HepG2 (cell line): Measurements from ENCODE around the gene RNU4-1. TPM values are rescaled to one million over a fixed set of nuclear protein-coding genes. Genes with fewer than 3 reads are reported as not detected.
A peak's percentile ranks its signal among the peaks of the same experiment; 100 is the strongest.

Experiments used
- ATF2 ChIP-seq: sonication (generic); formaldehyde crosslinking; IDR thresholded peaks from 2 replicates; pipeline ENCODE4 v1.4.0; 2020; ENCODE audit warnings: missing genetic modification reagents
- BRCA1 ChIP-seq: sonication (generic); formaldehyde crosslinking; IDR thresholded peaks from 2 replicates; pipeline ENCODE4 v1.4.0; 2020; ENCODE audit warnings: missing genetic modification reagents
- CEBPB ChIP-seq: IDR thresholded peaks from 2 replicates; pipeline ENCODE4 v1.6.1; 2011; ENCODE audit warnings: low read depth, low read length, improper control_type of control experiment, borderline replicate concordance
- CEBPG ChIP-seq: IDR thresholded peaks from 2 replicates; pipeline ENCODE4 v1.6.1; 2016
- CREM ChIP-seq, 2 experiments: sonication (generic) in 1 of 2; formaldehyde crosslinking in 1 of 2; IDR thresholded peaks; 2 replicates each; pipeline versions ENCODE4 v1.4.0 to v1.6.1; 2016 to 2020; ENCODE audit warnings: antibody characterized with exemption in 1 of 2, mild to moderate bottlenecking in 1 of 2, missing genetic modification reagents in 1 of 2
- GMEB2 ChIP-seq: IDR thresholded peaks from 2 replicates; pipeline ENCODE4 v1.6.1; 2016; ENCODE audit warnings: missing biosample characterization, missing genetic modification reagents, low read depth
- IKZF4 ChIP-seq: sonication (generic); formaldehyde crosslinking; IDR thresholded peaks from 2 replicates; pipeline ENCODE4 v1.5.1; 2020; ENCODE audit warnings: borderline replicate concordance, mild to moderate bottlenecking, low read depth, missing genetic modification reagents; ENCODE audit errors: not compliant biosample characterization
- ISL2 ChIP-seq: sonication (generic); formaldehyde crosslinking; IDR thresholded peaks from 2 replicates; pipeline ENCODE4 v1.5.0; 2020; ENCODE audit warnings: missing genetic modification reagents
- MXD4 ChIP-seq: IDR thresholded peaks from 2 replicates; pipeline ENCODE4 v1.6.1; 2016; ENCODE audit warnings: mild to moderate bottlenecking, missing biosample characterization, missing genetic modification reagents
- NCOA2 ChIP-seq: sonication (generic); formaldehyde crosslinking; IDR thresholded peaks from 2 replicates; pipeline ENCODE4 v1.8.0; 2022; ENCODE audit warnings: inconsistent platforms
- PLSCR1 ChIP-seq: sonication (generic); formaldehyde crosslinking; IDR thresholded peaks from 2 replicates; pipeline ENCODE4 v1.5.0; 2020; ENCODE audit warnings: missing genetic modification reagents, mild to moderate bottlenecking, borderline replicate concordance
- POLR2G ChIP-seq: fragments of 200-400 bp; formaldehyde crosslinking; IDR thresholded peaks from 2 replicates; pipeline ENCODE4 v1.6.1; 2018; ENCODE audit warnings: mild to moderate bottlenecking, low read depth, low read length, moderate library complexity
- RXRB ChIP-seq: IDR thresholded peaks from 2 replicates; pipeline ENCODE4 v1.6.1; 2016; ENCODE audit warnings: borderline replicate concordance, missing genetic modification reagents, missing compliant biosample characterization
- SMYD3 ChIP-seq: sonication (generic); formaldehyde crosslinking; IDR thresholded peaks from 2 replicates; pipeline ENCODE4 v1.8.1; 2023; ENCODE audit warnings: mild to moderate bottlenecking, missing genetic modification reagents
- SRY ChIP-seq: sonication (generic); formaldehyde crosslinking; IDR thresholded peaks from 2 replicates; pipeline ENCODE4 v1.8.0; 2022; ENCODE audit warnings: mild to moderate bottlenecking, missing genetic modification reagents
- UBTF ChIP-seq: sonication (generic); formaldehyde crosslinking; IDR thresholded peaks from 2 replicates; pipeline ENCODE4 v1.4.0; 2020; ENCODE audit warnings: mild to moderate bottlenecking, missing genetic modification reagents
- ZBTB21 ChIP-seq: sonication (generic); formaldehyde crosslinking; IDR thresholded peaks from 2 replicates; pipeline ENCODE4 v1.4.0; 2020; ENCODE audit warnings: missing genetic modification reagents
- ZKSCAN1 ChIP-seq: fragments of 150-350 bp; IDR thresholded peaks from 2 replicates; pipeline ENCODE4 v1.6.1; 2014; ENCODE audit warnings: low read length
- ZMYM3 ChIP-seq: sonication (generic); formaldehyde crosslinking; IDR thresholded peaks from 2 replicates; pipeline ENCODE4 v1.5.1; 2020; ENCODE audit warnings: mild to moderate bottlenecking, missing genetic modification reagents
- ZNF460 ChIP-seq: sonication (generic); formaldehyde crosslinking; IDR thresholded peaks from 2 replicates; pipeline ENCODE4 v1.5.1; 2020; ENCODE audit warnings: missing genetic modification reagents, mild to moderate bottlenecking, borderline replicate concordance
- ZSCAN9 ChIP-seq: IDR thresholded peaks from 2 replicates; pipeline ENCODE4 v1.6.1; 2016; ENCODE audit warnings: borderline replicate concordance
- polyA plus RNA-seq, 8 experiments: library from polyadenylated mRNA; depleted of rRNA in 3 of 8; stranded (reverse) in 7 of 8; unstranded in 1 of 8; fragments of >200 nt; fragmentation: Illumina TruSeq in 4 of 8; extraction: Trizol in 4 of 8; gene quantifications; 2 replicates each; pipeline versions ENCODE4 v1.2.1 to v1.2.3, GENCODE V29; 2011 to 2016; ENCODE audit warnings: low read depth in 4 of 8, missing spikeins in 1 of 8, mixed read lengths in 1 of 8; ENCODE audit not compliant: insufficient read depth in 1 of 8
- total RNA-seq, 5 experiments: library from RNA; depleted of rRNA; stranded (reverse); fragments of >200 nt; fragmentation: Illumina TruSeq; extraction: Trizol; gene quantifications; 2 replicates each; pipeline ENCODE4 v1.2.3, GENCODE V29; 2016; ENCODE audit warnings: low read depth in 1 of 5
- TF ChIP-seq, protein P1 (sequence below), 2 experiments: fragments of 450-650 bp in 1 of 2; sonication (generic) in 1 of 2; formaldehyde crosslinking; IDR thresholded peaks; 2 replicates each; pipeline versions ENCODE4 v1.5.0 to v1.8.0; 2020 to 2022; ENCODE audit warnings: mild to moderate bottlenecking in 1 of 2, missing genetic modification reagents in 1 of 2

Gene RNU4-1
- total and polyA plus RNA-seq, 2 of the 13 experiments (the other 11 are each of a cell fraction or from before 2014, with no cell fraction given): 7,407 TPM; not detected in 1

DNA sequence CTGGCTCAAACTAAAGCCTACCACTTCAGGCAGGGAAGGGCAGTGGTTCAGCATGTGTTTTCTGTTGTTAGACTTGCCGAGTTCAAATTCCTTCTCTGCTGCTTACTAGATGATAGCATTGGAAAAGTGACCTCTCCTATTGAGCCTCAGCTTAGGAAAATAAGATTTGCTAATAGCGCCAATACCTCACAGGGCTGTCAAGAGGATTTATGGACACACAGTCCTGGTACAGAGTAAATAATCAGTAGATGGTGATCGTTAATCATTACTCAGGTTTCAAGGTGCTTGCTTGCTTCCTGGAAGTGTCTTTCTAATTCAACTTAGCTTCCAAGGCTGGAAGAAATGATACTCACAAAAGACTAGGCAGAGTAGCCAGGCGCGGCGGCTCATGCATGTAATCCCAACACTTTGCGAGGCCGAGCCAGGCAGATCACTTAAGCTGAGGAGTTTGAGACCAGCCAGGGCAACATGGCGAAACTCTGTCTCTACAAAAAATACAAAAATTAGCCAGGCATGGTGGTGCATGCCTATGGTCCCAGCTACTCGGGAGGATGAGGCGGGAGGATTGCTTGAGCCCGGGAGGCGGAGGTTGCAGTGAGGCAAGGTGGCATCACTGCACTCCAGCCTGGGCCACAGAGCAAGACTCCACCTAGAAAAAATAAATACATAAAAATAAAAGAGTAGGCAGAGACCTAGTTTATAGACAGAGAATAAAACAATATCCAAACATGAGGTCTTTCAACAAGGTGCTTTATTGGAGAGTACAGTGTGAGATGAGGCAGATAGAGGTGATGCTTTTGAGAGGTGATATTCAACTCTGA is 28.6 kb upstream of the RNU4-1 start (continued):
- TF ChIP-seq PLSCR1 (CRISPR knock-in tag) (no peak), IKZF4 (CRISPR knock-in tag) (no peak), MXD4 (CRISPR knock-in tag) (0 out of 2 replicates have a peak, but pooled peaks have one; percentile 24), SMYD3 (no peak), ZSCAN9 (CRISPR knock-in tag) (peak; percentile 57; the same call in 1 of the 2 replicates), UBTF (CRISPR knock-in tag) (peak; percentile 43; the same call in 1 of the 2 replicates), ZMYM3 (no peak; the same call in 1 of the 2 replicates), ZKSCAN1 (no peak), ISL2 (CRISPR knock-in tag) (peak; percentile 62; the same call in 1 of the 2 replicates), CEBPB (0 out of 2 replicates have a peak, but pooled peaks have one; percentile 9), ZBTB21 (no peak), CREM (IDR thresholded peaks at IDR 0.05) (peak; percentile 50; the same call in 1 of the 2 replicates), CREM (CRISPR knock-in tag; IDR thresholded peaks at IDR 0.05) (no peak), RXRB (peak; percentile 46; the same call in 1 of the 2 replicates), NCOA2 (CRISPR knock-in tag) (peak; percentile 74), ZNF460 (CRISPR knock-in tag) (no peak; the same call in 1 of the 2 replicates), CEBPG (peak; percentile 56), SRY (CRISPR knock-in tag) (no peak), POLR2G (peak; percentile 48; the same call in 1 of the 2 replicates), ATF2 (CRISPR knock-in tag) (peak; percentile 60; the same call in 1 of the 2 replicates), GMEB2 (CRISPR knock-in tag) (no peak), BRCA1 (CRISPR knock-in tag) (no peak)
- TF ChIP-seq, protein P1, sequence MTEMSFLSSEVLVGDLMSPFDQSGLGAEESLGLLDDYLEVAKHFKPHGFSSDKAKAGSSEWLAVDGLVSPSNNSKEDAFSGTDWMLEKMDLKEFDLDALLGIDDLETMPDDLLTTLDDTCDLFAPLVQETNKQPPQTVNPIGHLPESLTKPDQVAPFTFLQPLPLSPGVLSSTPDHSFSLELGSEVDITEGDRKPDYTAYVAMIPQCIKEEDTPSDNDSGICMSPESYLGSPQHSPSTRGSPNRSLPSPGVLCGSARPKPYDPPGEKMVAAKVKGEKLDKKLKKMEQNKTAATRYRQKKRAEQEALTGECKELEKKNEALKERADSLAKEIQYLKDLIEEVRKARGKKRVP (CRISPR knock-in tag; IDR thresholded peaks at IDR 0.05): 0 out of 4 replicates have a peak, but pooled peaks of 1 of the 2 experiments have one; percentile 23
